Effector memory CD4-positive, alpha-beta T cell (primary cell): ENCODE data around the gene ZNF581.
A peak's percentile ranks its signal among the peaks of the same experiment; 100 is the strongest.

Source experiments
- DNase-seq, 3 donors: peaks; one replicate each; pipeline ENCODE4 v3.0.0-alpha.2; 2020
- H3K27ac ChIP-seq: 2 replicates; pipeline ENCODE4 v1.7.0; 2013; ENCODE audit warnings: mild to moderate bottlenecking, low read length, moderate library complexity; ENCODE audit not compliant: insufficient read depth, poor library complexity, severe bottlenecking
- H3K27me3 ChIP-seq: replicated peaks from 2 replicates; pipeline ENCODE4 v1.7.0; 2013; ENCODE audit warnings: mild to moderate bottlenecking, low read length; ENCODE audit not compliant: insufficient read depth, control insufficient read depth, poor library complexity, severe bottlenecking
- H3K36me3 ChIP-seq: 2 replicates; pipeline ENCODE4 v1.7.0; 2013; ENCODE audit warnings: mild to moderate bottlenecking, low read length, moderate library complexity; ENCODE audit not compliant: control insufficient read depth, insufficient read depth
- H3K4me1 ChIP-seq: 2 replicates; pipeline ENCODE4 v1.7.0; 2013; ENCODE audit warnings: low read length, mild to moderate bottlenecking; ENCODE audit not compliant: control insufficient read depth, insufficient read depth, poor library complexity, severe bottlenecking
- H3K4me3 ChIP-seq: 2 replicates; pipeline ENCODE4 v1.7.0; 2013; ENCODE audit warnings: low read length, low read depth, mild to moderate bottlenecking; ENCODE audit not compliant: insufficient read depth, poor library complexity, severe bottlenecking
- H3K9me3 ChIP-seq: 2 replicates; pipeline ENCODE4 v1.7.0; 2013; ENCODE audit warnings: mild to moderate bottlenecking, low read length, moderate library complexity; ENCODE audit not compliant: control insufficient read depth
- total RNA-seq, 3 donors: gene quantifications; one replicate each; lab custom pipeline; 2026; lab: John Stamatoyannopoulos, UW

The ZNF581 gene, protein sequence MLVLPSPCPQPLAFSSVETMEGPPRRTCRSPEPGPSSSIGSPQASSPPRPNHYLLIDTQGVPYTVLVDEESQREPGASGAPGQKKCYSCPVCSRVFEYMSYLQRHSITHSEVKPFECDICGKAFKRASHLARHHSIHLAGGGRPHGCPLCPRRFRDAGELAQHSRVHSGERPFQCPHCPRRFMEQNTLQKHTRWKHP
- total RNA-seq: 10.5 to 15.1 (median 13.3) reads per million in 3 donors

DNA sequence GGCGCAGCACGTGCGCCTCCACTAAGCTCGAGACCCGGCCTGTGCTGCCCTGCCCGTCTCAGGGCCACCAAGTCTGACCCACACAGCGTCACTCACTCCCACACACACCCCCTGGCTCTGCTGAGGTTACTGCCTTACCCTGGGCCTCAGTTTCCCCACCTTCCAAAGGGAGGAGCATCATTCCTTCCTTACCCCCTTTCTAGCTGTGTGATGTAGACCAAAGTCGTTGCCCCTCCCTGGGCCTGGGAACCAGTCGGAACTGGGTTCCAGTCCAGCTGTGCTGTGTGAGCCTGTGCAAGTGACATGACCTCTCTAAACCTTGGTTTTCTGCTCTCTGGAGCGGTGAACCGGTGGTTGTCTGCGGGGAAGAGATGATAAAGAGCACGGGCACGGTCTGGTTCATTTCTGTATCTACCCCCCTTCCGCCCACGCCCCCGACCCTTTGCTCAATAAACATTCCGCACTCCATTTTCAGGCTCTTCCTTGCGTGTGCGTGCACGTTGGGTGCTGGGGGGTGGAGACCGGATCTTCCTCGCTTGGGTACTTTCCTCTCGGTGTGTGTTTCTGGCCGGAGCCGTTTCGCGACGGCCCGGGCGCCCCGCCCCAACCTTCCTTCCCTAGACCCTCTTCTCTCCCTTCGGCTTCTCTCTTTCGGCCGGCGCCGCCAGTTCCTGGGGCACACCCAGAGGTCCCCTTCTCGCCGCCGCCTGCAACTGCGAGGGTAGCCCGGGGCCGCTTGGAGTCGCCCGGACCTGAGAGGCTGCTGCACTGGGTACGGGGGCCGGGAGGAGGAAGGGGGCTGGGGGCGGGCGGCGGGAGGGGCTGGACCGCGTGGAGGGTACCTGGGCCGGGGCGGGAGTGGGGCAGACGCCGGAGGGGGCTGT lies at the start of gene ZNF581:
Gene ZNF581 (plus strand): TSS at position 647 of the 884 bp plus-strand sequence. CDS start 923 bp downstream, outside the sequence.
- Histone ChIP-seq H3K36me3 (peaks cover 9% of the 10 kb centered on the region), H3K27me3 (no peaks in the 10 kb centered on the region), H3K4me1 (peaks cover 41% of the 10 kb centered on the region), H3K4me3 (peak within 1 kb of the TSS; percentile 76), H3K27ac (peak within 1 kb of the TSS; percentile 84), H3K9me3 (no peaks in the 10 kb centered on the region)
- peak; percentile 54 to 66 (median 64) for DNase-seq

DNA sequence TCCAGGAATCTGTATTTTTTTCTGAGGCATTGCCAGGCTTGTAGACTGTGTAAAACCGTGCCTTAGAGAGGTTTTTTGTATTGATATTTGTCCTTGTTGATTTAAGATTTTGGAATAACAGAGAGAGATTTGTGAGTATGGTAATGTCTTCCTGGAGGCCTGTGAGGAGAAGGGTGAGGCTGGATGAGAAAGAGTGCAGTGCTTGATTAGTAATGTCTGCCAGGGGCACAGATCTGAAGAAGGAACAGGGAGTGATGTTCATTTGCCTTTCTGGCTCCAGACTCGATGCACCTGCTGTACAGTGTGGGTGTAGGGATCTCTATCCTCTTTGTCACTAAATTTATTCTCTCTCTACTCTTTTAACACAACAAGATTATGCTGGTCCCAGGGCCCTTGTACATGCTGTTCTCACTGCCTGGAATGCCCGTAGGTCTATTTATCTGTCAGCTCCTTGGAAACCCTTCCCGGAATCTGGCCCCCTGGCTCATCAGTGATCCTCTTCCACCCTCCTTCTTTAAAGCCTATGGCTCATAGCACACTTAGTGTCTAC lies 48.4 kb upstream of the ZNF581 start:
- no peak for DNase-seq
- Histone ChIP-seq H3K4me1 (no peaks in the 10 kb centered on the region), H3K27ac (no peak overlapping the region), H3K9me3 (no peaks in the 10 kb centered on the region), H3K36me3 (peaks cover 10% of the 10 kb centered on the region), H3K27me3 (no peaks in the 10 kb centered on the region), H3K4me3 (no peak overlapping the region)

DNA sequence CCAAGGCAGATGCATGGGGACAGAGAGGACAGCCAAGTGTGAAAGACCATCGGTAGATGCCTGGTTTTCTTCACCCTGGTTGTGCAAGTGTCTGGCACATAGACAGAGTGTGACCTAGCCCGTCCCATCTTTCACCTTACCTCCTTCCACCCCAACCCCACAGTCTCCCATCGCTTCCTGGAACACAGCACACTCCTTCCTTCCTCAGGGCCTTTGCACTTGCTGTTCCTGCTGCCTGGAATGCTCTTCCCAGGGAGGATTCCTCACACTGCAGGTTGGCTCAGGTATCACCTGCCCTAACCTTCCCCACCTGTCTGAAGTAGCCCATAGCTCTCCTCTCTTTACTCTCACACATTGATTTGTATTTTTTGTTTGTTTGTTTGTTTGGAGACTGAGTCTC lies 47.1 kb upstream of the ZNF581 start:
- Histone ChIP-seq H3K4me1 (peaks cover 7% of the 10 kb centered on the region), H3K36me3 (peaks cover 10% of the 10 kb centered on the region), H3K4me3 (no peak overlapping the region), H3K27me3 (no peaks in the 10 kb centered on the region), H3K9me3 (no peaks in the 10 kb centered on the region), H3K27ac (no peak overlapping the region)
- no peak for DNase-seq

DNA sequence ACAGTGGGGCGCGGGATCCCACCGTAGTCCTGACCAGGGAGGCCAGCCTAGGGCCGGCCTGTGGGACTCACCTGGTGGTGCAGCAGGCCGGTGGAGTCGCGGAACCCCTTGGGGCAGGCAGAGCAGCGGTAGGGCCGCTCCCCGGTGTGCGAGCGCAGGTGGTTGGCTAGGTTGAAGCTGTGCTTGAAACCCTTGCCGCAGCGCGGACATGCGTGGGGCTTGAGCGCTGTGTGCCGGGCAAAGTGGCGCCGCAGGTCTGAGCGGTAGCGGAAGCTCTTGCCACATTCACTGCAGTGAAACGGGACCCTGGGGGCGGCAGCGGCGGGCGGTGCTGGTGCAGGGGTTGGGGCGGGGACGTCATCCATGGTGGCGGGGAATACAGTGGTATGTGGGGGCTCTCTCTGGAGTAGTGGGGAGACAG lies 45.9 kb upstream of the ZNF581 start:
- Histone ChIP-seq H3K36me3 (peaks cover 10% of the 10 kb centered on the region), H3K27ac (no peak overlapping the region), H3K27me3 (no peaks in the 10 kb centered on the region), H3K4me1 (peaks cover 7% of the 10 kb centered on the region), H3K9me3 (no peaks in the 10 kb centered on the region), H3K4me3 (no peak overlapping the region)
- no peak for DNase-seq

DNA sequence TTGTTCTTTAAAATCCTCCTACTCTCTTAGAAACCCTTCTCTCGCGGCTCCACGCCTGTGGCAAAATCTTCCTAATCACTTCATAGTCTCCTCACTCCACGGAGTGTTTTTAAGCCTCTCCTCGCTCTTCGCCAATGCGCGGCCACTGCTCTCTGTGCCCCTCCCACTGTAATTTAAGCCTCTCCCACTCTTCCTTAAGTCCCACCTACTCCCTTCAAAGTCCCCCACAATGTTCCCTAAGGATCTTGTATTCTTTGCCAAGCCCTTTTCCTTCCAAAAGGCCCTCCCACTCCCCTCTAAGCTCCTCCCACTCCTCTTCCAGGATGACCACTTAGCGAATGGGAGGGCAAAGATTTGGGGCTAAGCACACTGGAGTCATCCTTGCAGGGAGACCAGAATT lies 45.4 kb upstream of the ZNF581 start:
- no peaks in the 10 kb centered on the region for H3K27me3 ChIP-seq
- no peak for DNase-seq
- no peak overlapping the region for H3K4me3 ChIP-seq
- peaks cover 10% of the 10 kb centered on the region for H3K36me3 ChIP-seq
- H3K27ac ChIP-seq: no peak overlapping the region
- no peaks in the 10 kb centered on the region for H3K9me3 ChIP-seq
- peaks cover 7% of the 10 kb centered on the region for H3K4me1 ChIP-seq

DNA sequence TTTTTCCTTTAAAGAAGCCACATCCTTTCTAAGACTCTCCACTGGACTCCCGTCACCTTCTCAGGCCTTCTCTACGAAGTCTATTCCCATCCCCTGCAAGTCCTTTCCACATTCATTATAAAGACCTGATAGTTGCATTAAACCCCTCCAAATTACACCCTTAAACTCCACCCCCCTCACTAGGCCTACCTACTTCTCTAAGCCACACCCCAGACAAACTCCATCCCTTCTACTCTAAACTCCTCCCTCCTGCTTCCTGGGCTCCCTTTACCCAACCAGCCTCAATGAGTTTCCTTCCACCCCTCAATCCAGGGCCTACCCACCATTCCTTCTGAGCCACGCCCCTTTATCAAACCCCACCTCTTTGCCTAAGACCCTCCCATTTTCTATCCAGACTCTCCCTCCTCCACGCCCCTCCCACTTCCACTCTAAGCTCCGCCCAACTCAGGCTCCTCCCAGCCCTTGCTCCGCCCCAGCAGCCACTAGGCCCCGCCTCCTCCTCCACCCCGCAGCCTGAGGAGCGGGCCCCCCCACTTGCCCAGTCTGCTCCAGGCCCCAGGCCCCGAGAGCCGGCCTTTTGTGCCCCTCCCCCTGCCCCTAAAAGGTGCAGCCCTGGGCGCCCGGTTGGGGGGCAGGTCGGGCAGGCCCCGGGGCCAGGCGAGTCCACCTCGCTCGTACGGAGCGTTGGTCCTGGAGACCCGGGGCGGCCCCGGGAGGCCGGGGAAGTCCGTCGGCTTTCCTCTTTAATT lies 44.6 kb upstream of the ZNF581 start:
- Histone ChIP-seq H3K36me3 (peaks cover 10% of the 10 kb centered on the region), H3K27ac (peak overlapping the region; percentile 92), H3K4me1 (peaks cover 7% of the 10 kb centered on the region), H3K9me3 (no peaks in the 10 kb centered on the region), H3K27me3 (no peaks in the 10 kb centered on the region), H3K4me3 (peak overlapping the region; percentile 72)
- peak; percentile 87 to 91 (median 89) for DNase-seq

DNA sequence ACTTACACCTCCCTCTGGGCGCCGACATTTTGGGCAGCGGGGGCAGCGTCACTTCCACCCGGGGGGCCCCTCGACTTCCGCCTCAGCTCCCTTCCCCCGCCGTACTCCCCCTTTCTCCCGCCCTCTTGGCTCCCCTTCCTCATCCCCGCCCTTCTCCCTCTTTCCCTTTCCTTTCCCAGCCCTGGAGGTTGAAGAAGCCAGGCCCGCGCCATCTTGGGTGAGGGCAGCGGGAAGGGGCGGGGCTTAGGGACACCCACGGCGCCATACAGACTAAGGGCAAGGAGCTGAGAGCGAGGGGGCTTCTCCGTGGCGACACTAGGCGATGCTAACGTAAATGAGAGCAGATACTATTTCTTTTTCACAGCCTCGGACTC lies 44.0 kb upstream of the ZNF581 start, which contains the start of gene FIZ1:
Gene FIZ1 (minus strand): TSS at position 50 of the 374 bp plus-strand sequence. CDS start 1,652 bp downstream, outside the sequence.
- peak within 1 kb of the TSS; percentile 92 for H3K27ac ChIP-seq
- H3K4me3 ChIP-seq: peak within 1 kb of the TSS; percentile 72
- H3K4me1 ChIP-seq: peaks cover 8% of the 10 kb centered on the region
- no peaks in the 10 kb centered on the region for H3K27me3 ChIP-seq
- no peaks in the 10 kb centered on the region for H3K9me3 ChIP-seq
- peak; percentile 90 to 96 (median 95) for DNase-seq
- H3K36me3 ChIP-seq: peaks cover 10% of the 10 kb centered on the region

DNA sequence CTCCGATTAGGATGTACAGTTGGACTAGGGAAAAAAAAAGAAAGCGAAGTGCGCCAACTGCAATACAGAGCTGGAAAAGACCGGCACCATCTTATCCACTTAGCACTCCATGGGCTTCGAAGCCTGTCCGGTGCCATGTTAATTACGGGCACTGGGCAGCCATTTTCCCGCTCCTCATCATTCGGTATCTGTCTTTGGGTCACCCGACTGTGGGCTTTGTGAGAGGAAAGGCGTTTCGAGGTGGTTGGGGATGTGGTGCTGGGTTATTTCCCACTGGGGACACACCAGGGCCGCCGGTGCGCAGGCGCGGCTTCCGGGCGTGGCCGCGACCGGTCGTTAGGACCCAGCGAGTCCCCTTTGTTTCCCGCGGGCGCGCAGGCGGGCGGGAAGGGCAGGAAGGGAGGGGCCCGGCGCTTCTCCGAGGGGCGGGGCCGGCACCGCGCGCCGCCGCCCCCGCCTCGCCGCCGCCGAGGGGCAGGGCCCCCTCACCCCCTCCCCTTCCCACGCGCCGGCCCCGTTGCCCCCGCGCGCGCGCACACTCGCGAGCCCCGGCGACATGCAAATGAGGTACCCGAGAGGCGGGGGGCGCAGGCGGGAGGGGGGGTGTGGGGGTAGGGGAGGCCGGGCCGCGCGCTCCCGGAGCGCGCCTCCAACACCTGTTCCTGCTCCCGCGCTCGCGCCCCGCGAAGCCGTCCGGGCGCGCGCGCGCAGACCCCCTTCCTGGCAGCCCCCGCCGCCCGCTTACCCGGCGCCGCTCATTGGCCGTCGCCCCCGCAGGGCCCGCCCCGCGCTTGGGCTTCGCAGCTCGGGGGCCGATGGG lies 43.4 kb upstream of the ZNF581 start, which contains the start of gene ZNF524:
Gene ZNF524 (plus strand): TSS at position 447 of the 820 bp plus-strand sequence. CDS start 1,825 bp downstream, outside the sequence.
- DNase-seq: peak; percentile 70 to 84 (median 79)
- peaks cover 5% of the 10 kb centered on the region for H3K36me3 ChIP-seq
- peaks cover 13% of the 10 kb centered on the region for H3K4me1 ChIP-seq
- H3K9me3 ChIP-seq: no peaks in the 10 kb centered on the region
- H3K4me3 ChIP-seq: peak within 1 kb of the TSS; percentile 72
- no peaks in the 10 kb centered on the region for H3K27me3 ChIP-seq
- H3K27ac ChIP-seq: peak within 1 kb of the TSS; percentile 92

DNA sequence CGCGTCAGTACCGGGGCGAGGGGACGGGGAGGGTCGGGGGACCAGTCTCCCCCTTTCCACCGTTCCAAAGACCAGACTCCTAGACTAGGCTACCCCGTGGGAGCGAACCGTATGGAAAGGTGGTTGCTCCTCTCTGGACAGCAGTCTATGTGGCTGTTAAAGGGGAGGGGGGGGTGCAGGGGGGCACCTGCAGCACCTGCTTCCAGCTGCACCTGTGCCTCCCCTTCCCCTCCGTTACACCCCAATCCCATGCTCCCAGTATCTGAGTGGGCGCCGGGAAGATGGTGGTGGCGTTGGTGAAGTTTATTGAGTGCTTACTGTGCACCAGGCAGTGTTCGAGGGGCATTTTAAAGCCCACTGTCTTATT lies 42.8 kb upstream of the ZNF581 start:
- Histone ChIP-seq H3K36me3 (no peaks in the 10 kb centered on the region), H3K4me1 (peaks cover 13% of the 10 kb centered on the region), H3K4me3 (peak overlapping the region; percentile 72), H3K27me3 (no peaks in the 10 kb centered on the region), H3K9me3 (no peaks in the 10 kb centered on the region), H3K27ac (peak overlapping the region; percentile 92)
- DNase-seq: no peak
